ENCODE results near the gene SEMA6D. TPM values are rescaled to one million over a fixed set of nuclear protein-coding genes. Genes with fewer than 3 reads are reported as not detected.
"Not testable (repeated sequence)": the region's sequence is repeated elsewhere in the genome, so short reads cannot be mapped to it uniquely, and the experiment has no call there.

Gene SEMA6D
- total RNA-seq, 2 experiments from 2014 or later, result not detected

DNA sequence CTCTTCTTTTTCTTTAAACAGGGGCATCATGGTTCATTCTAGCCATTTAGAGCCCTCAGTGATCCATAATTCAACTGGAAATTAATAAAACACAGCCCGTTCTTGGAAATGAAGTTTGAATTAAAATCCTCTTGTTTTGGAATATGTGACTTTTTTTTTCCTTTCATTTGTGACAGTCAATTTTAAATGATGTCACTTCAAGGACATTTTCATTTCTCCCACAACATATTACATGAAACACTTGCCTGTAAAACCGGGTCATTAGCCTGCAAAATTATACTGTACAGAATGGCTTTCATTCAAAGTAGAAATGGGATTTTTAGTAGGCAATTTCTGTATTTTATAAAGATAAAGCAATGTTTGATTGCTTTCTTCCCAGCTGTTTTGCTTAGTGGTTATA is 789 bp upstream of the SEMA6D start:
- CTCF ChIA-PET, result no interaction called here
- POLR2A ChIA-PET, result no interaction called here

DNA sequence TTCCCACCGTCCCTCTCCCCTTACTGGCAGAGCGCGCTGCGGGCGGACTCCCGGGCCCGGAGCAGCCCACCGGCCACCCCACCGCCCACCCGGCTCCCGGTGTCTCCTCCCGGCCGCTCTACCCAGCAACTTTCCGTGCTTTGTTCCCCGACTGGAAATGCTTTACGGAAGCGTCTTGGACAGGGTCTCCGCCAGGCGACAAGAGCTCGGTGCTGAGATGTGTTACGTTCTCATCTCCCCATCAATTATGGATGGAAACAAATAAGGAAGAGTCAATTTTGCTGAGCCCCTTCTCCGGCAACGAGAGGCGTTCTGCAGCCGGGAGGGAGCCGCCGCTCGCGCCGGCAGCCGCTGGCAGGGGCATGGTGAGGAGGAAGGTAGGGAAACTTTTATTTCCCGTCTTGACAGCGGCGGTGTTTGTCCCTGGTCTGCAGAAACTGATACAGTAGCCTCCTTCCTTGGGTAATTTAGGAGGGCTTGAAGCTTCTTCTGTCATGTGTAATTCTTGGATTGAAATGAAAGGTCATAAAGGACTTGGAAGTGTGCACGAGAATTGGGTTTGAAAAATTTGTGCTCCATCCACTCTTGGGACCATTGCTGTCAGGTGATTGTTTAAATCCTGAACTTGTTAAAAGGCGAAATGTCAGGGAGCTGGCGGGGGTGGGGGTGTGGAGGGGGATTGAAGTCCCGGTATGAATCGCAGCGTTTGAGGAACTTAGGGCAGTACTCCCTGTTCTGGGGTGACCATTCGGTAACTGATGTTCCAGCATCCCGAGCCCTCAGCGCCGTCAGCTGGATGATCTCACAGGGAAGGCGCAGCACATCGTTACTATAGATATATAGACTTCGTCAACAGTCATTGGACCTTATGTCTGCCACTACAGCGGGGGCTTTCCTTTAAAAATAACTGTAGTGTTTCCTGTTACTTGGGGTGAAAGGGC is 1.5 kb downstream of the SEMA6D start:
- ChIA-PET CTCF (no interaction called here), POLR2A (no interaction called here)

DNA sequence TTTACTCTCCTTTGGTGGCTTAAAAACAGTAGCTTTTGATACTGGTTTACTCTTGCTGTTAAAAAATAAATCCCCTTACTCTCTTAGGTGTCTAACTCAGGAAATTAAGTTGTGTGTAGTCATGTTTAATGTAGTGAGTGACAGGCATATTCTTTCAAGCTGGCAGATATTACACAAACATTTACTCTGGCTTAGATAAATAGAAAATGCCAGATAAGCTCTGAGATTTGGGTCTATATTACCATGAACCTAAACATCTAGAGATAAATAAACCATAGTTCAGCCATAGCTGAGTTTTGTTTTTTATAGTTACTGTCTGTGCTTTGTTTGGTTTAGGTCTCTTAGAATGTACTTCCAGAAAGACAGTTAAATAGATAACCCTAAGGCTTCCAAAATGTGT is 2.4 kb downstream of the SEMA6D start:
- POLR2A ChIA-PET, result no interaction called here
- CTCF ChIA-PET, result interaction anchor here (0.7 kb wide), 1 partner anchor 249 kb away, joined by 3 read pairs; no protein-coding TSS in a partner anchor

DNA sequence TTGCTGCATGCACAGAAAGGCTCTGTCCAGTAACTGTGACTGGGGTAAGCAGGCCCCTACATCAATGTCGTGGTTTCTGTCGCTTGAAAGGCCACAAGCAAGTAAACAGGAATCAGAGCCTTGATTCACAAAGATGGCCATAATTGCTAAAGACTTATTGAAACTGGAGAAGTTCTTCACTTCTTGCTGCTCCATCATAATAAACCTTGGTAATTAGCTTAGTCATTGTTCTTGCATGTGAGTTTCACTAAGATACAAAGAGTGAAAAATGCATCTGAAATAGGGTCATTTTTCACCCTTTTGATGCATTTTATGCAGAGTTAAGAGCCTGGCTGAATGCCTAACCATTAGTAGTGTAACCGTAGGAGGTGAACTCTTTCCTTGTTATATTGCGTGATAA is 3.2 kb downstream of the SEMA6D start:
- POLR2A ChIA-PET, result no interaction called here
- CTCF ChIA-PET, result no interaction called here

GRCh38 chr15:47721676-47722075 is 4.4 kb downstream of the SEMA6D start:
- ChIA-PET CTCF (no interaction called here), POLR2A (no interaction called here)

- POLR2A ChIA-PET, result no interaction called here
- CTCF ChIA-PET, result no interaction called here
Measured at GRCh38 chr15:47724346-47724745, 7.0 kb downstream of the SEMA6D start.

- POLR2A ChIA-PET, result no interaction called here
- CTCF ChIA-PET, result no interaction called here
Measured at GRCh38 chr15:47725051-47725450, 7.7 kb downstream of the SEMA6D start.

GRCh38 chr15:47725906-47726305 is 8.6 kb downstream of the SEMA6D start:
- CTCF ChIA-PET, result no interaction called here

GRCh38 chr15:47726399-47726823 is 9.1 kb downstream of the SEMA6D start:
- POLR2A ChIA-PET, result no interaction called here

More at GRCh38 chr15:47725906-47726305, 8.6 kb downstream of the SEMA6D start:
- POLR2A ChIA-PET, result no interaction called here

GRCh38 chr15:47727137-47727536 is 9.8 kb downstream of the SEMA6D start:
- ChIA-PET CTCF (no interaction called here), POLR2A (no interaction called here)

More at GRCh38 chr15:47726399-47726823, 9.1 kb downstream of the SEMA6D start:
- CTCF ChIA-PET, result no interaction called here

DNA sequence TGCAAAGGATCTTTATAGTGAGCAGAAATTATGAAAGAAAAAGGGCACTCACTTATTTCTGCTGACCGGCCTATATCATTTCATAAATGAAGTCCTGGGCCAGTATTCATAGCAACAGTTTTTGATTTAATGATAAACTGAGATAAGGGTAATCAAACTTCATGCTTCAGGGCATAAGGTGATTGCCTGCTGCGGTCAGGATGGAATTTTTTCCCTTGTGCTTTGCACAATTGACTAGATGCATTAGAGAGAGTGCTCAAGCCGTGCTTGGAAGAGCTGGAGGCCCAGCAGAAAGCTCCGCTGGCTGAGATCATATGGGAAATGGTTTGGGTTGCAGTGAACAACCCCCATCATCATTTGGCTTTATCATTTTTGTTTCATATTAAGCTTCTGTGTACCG is 10.4 kb downstream of the SEMA6D start:
- CTCF ChIA-PET, result no interaction called here
- POLR2A ChIA-PET, result no interaction called here

GRCh38 chr15:47728426-47728825 is 11.1 kb downstream of the SEMA6D start:
- ChIA-PET CTCF (no interaction called here), POLR2A (no interaction called here)

DNA sequence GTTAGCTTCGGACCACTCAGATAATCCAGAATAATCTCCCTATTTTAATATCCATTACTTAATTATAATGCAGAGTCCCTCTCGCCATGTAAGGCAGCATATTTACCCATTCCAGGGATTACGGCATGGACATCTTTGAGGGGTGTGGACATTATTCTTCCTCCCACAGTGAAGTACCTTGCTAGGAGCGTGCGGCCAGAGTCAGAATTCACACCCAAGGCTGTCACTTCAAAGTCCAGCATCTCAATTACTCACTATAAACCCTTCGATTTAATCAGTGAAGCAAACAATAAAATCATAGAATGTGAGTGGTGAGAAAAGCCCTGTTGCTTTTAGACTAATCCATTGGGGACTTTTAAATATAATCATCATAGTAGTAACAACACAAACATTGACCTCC is 11.6 kb downstream of the SEMA6D start:
- CTCF ChIA-PET, result no interaction called here
- POLR2A ChIA-PET, result no interaction called here

- CTCF ChIA-PET, result no interaction called here
- POLR2A ChIA-PET, result no interaction called here
Measured at GRCh38 chr15:47731230-47731629, 13.9 kb downstream of the SEMA6D start.

GRCh38 chr15:47732248-47732647 is 14.9 kb downstream of the SEMA6D start:
- CTCF ChIA-PET, result no interaction called here
- POLR2A ChIA-PET, result no interaction called here

GRCh38 chr15:47733085-47733484 is 15.8 kb downstream of the SEMA6D start:
- CTCF ChIA-PET, result no interaction called here
- POLR2A ChIA-PET, result no interaction called here

- ChIA-PET CTCF (no interaction called here), POLR2A (no interaction called here)
Measured at GRCh38 chr15:47736143-47736786, 19.0 kb downstream of the SEMA6D start.

- ChIA-PET CTCF (no interaction called here), POLR2A (no interaction called here)
Measured at GRCh38 chr15:47737477-47737876, 20.2 kb downstream of the SEMA6D start.

DNA sequence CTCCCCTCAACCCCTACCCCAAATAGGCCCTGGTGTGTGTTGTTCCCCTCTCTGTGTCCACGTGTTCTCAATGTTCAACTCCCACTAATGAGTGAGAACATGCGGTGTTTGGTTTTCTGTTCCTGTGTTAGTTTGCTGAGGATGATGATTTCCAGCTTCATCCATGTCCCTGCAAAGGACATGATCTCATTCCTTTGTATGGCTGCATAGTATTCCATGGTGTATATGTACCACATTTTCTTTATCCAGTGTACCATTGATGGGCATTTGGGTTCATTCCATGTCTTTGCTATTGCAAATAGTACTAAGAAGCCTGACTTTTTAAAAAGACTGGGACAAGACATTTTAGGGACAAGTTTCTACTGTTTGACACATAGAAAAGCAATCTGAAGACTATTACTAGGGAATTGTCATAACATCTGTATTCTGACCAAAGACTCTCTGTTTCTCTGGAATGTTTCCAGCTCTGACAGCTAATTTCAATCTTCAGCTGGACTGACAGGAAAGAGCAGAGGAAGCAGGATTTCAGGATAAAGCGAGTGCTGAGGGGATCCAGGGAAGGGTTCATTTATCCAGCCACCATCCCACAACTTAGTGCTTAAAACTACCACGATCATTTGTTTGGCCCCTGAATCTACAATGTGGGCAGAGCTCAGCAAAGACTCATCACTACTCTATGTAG is 21.0 kb downstream of the SEMA6D start:
- POLR2A ChIA-PET, CTCF ChIA-PET: not testable (repeated sequence)

GRCh38 chr15:47741082-47741481 is 23.8 kb downstream of the SEMA6D start:
- POLR2A ChIA-PET, result interaction anchor here (0.7 kb wide), 1 partner anchor 213 kb away, joined by 3 read pairs; no protein-coding TSS in a partner anchor
- CTCF ChIA-PET, result no interaction called here

- CTCF ChIA-PET, result no interaction called here
- POLR2A ChIA-PET, result no interaction called here
Measured at GRCh38 chr15:47741907-47742306, 24.6 kb downstream of the SEMA6D start.

Measured in activated CD8-positive, alpha-beta memory T cell treated with anti-CD3 and anti-CD28 coated beads for 36 hours (primary cell).